Osteocyte (in vitro differentiated cells): Measurements from ENCODE around the gene BPIFA3. TPM values are rescaled to one million over a fixed set of nuclear protein-coding genes. Genes with fewer than 3 reads are reported as not detected.

Source experiments
- DNase-seq: peaks from one replicate; pipeline ENCODE4 v3.0.0; 2021; ENCODE audit warnings: mixed read lengths; ENCODE audit not compliant: unreplicated experiment; ENCODE audit errors: extremely low spot score
- H3K27ac Mint-ChIP-seq: one replicate; pipeline ENCODE4 v1.8.0; 2021; ENCODE audit warnings: mild to moderate bottlenecking, mixed read lengths; ENCODE audit not compliant: unreplicated experiment
- H3K27me3 Mint-ChIP-seq: one replicate; pipeline ENCODE4 v1.8.0; 2021; ENCODE audit warnings: mixed read lengths; ENCODE audit not compliant: unreplicated experiment
- H3K36me3 Mint-ChIP-seq: one replicate; pipeline ENCODE4 v1.8.0; 2021; ENCODE audit warnings: mixed read lengths; ENCODE audit not compliant: unreplicated experiment
- H3K4me1 Mint-ChIP-seq: one replicate; pipeline ENCODE4 v1.8.0; 2021; ENCODE audit warnings: mixed read lengths; ENCODE audit not compliant: unreplicated experiment
- H3K4me3 Mint-ChIP-seq: one replicate; pipeline ENCODE4 v1.8.0; 2021; ENCODE audit warnings: mild to moderate bottlenecking, moderate library complexity, mixed read lengths; ENCODE audit not compliant: unreplicated experiment
- H3K9me3 Mint-ChIP-seq: one replicate; pipeline ENCODE4 v1.8.0; 2021; ENCODE audit warnings: mixed read lengths; ENCODE audit not compliant: unreplicated experiment
- long read RNA-seq: library from polyadenylated mRNA; unstranded; transcript quantifications from one replicate; pipeline ENCODE4 v2.0.0, GENCODE V29; 2021
- total RNA-seq: library from RNA; stranded (reverse); gene quantifications from 2 replicates; pipeline ENCODE4 v1.2.1, GENCODE V29; 2021
- TF ChIP-seq, protein P1 (sequence below): fragments of 200-600 bp; sonication (generic); IDR thresholded peaks from 2 replicates; pipeline ENCODE4 v1.5.0; 2021; ENCODE audit warnings: antibody characterized with exemption, mild to moderate bottlenecking, moderate library complexity

The BPIFA3 gene
- not detected in 2 replicates for total RNA-seq
- long read RNA-seq = 0 reads

DNA sequence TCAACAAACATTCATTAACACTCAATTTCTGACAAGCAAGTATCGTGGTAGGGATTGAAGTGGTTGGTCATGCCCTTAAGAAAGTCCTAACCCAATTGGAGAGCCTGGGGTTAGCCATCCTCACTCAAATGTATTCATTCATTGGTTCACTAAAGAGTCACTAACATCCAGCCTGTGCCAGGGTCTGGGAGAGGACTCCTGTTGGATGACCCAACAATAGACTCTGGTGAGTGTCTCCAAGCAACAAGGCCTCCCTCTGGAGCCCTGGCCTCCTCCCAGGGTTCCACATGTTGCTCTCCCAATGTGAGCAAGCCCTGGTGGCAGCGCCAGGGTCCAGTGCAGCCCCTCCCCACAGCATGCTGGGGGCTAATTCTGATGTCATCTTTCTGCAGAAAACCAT is at the start of gene BPIFA3:
TSS of gene BPIFA3 (plus strand) at position 301 of the 400 bp plus-strand sequence. CDS start 185 bp downstream, outside the sequence.
- DNase-seq = no peak
- Mint-ChIP-seq H3K4me3 (no peak within 1 kb of the TSS), H3K27ac (no peak within 1 kb of the TSS), H3K9me3 (no peaks in the 10 kb centered on the region), H3K27me3 (peaks cover 13% of the 10 kb centered on the region), H3K4me1 (no peaks in the 10 kb centered on the region), H3K36me3 (no peaks in the 10 kb centered on the region)
- TF ChIP-seq, protein P1, sequence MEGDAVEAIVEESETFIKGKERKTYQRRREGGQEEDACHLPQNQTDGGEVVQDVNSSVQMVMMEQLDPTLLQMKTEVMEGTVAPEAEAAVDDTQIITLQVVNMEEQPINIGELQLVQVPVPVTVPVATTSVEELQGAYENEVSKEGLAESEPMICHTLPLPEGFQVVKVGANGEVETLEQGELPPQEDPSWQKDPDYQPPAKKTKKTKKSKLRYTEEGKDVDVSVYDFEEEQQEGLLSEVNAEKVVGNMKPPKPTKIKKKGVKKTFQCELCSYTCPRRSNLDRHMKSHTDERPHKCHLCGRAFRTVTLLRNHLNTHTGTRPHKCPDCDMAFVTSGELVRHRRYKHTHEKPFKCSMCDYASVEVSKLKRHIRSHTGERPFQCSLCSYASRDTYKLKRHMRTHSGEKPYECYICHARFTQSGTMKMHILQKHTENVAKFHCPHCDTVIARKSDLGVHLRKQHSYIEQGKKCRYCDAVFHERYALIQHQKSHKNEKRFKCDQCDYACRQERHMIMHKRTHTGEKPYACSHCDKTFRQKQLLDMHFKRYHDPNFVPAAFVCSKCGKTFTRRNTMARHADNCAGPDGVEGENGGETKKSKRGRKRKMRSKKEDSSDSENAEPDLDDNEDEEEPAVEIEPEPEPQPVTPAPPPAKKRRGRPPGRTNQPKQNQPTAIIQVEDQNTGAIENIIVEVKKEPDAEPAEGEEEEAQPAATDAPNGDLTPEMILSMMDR = no peak

DNA sequence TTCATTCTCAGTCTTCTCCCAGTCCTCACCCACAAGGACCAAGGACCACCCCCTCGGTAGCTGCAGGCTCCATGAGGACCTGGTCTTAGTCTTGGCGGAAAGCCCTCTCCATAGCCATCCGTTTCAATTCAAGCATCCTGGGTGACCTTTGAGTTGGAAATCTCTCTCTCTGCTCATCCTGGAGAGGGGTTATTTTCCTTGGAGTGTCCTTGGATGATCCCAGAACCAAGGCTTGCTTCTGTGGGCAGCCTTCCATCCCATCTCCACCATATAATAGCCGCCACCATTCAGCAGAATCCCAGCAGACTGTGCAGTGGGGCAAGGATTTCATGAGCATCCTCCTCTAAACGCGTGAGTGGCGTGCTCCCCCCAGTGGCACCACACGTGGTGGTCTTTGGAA is 49.3 kb upstream of the BPIFA3 start, which contains the start of gene BPIFA2:
TSS of gene BPIFA2 (plus strand) at position 301 of the 400 bp plus-strand sequence. CDS start 987 bp downstream, outside the sequence.
- TF ChIP-seq, protein P1 = no peak
- no peak for DNase-seq
- H3K27ac Mint-ChIP-seq = no peak within 1 kb of the TSS

GRCh38 chr20:33169176-33169794 is 47.9 kb upstream of the BPIFA3 start:
- Mint-ChIP-seq H3K4me1 (no peaks in the 10 kb centered on the region), H3K27ac (no peak overlapping the region), H3K9me3 (peaks cover 12% of the 10 kb centered on the region), H3K4me3 (no peak overlapping the region), H3K36me3 (no peaks in the 10 kb centered on the region), H3K27me3 (no peaks in the 10 kb centered on the region)
- no peak for DNase-seq
- TF ChIP-seq, protein P1 = peak; percentile 36

More for the DNA sequence above, 49.3 kb upstream of the BPIFA3 start, which contains the start of gene BPIFA2:
- peaks cover 12% of the 10 kb centered on the region for H3K9me3 Mint-ChIP-seq
- no peaks in the 10 kb centered on the region for H3K27me3 Mint-ChIP-seq
- no peak within 1 kb of the TSS for H3K4me3 Mint-ChIP-seq
- no peaks in the 10 kb centered on the region for H3K36me3 Mint-ChIP-seq
- no peaks in the 10 kb centered on the region for H3K4me1 Mint-ChIP-seq

GRCh38 chr20:33172781-33173180 is 44.4 kb upstream of the BPIFA3 start:
- Mint-ChIP-seq H3K9me3 (peaks cover 12% of the 10 kb centered on the region), H3K4me3 (no peak overlapping the region), H3K27ac (no peak overlapping the region), H3K27me3 (no peaks in the 10 kb centered on the region), H3K4me1 (no peaks in the 10 kb centered on the region), H3K36me3 (no peaks in the 10 kb centered on the region)
- TF ChIP-seq, protein P1 = no peak
- DNase-seq = no peak

DNA sequence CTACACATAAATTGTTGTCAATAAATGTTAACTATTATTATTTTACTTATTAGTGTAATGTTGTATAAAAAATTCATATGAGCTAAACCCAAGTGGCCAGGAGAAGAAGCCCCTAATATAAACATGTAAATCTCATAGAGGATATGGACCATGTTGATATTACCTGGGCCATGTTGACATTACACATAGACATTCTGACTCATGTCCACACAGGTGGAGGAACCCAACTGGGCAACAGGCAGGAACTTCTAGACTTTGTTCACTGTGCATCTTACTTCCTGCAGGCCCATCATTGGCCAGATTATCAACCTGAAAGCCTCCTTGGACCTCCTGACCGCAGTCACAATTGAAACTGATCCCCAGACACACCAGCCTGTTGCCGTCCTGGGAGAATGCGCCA is 42.0 kb upstream of the BPIFA3 start:
- no peaks in the 10 kb centered on the region for H3K36me3 Mint-ChIP-seq
- no peaks in the 10 kb centered on the region for H3K27me3 Mint-ChIP-seq
- TF ChIP-seq, protein P1 = no peak
- H3K27ac Mint-ChIP-seq = no peak overlapping the region
- H3K9me3 Mint-ChIP-seq = peaks cover 5% of the 10 kb centered on the region
- H3K4me3 Mint-ChIP-seq = no peak overlapping the region
- DNase-seq = no peak
- H3K4me1 Mint-ChIP-seq = peaks cover 3% of the 10 kb centered on the region
